ENCODE results near the gene TSFM.

Gene TSFM

GRCh38 chr12:57738661-57739237 is 43.8 kb upstream of the TSFM start, which contains the start of gene AGAP2 (continued):
- TF ChIP-seq SP3 (tag by site-specific recombination; IDR thresholded peaks at IDR 0.05): peak; percentile 62; the same call in 1 of the 2 replicates
- TF ChIP-seq, protein P1, sequence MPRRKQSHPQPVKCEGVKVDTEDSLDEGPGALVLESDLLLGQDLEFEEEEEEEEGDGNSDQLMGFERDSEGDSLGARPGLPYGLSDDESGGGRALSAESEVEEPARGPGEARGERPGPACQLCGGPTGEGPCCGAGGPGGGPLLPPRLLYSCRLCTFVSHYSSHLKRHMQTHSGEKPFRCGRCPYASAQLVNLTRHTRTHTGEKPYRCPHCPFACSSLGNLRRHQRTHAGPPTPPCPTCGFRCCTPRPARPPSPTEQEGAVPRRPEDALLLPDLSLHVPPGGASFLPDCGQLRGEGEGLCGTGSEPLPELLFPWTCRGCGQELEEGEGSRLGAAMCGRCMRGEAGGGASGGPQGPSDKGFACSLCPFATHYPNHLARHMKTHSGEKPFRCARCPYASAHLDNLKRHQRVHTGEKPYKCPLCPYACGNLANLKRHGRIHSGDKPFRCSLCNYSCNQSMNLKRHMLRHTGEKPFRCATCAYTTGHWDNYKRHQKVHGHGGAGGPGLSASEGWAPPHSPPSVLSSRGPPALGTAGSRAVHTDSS (tag by site-specific recombination; IDR thresholded peaks at IDR 0.05): no peak; the same call in 1 of the 2 replicates
- peak; percentile 56; the same call in 1 of the 2 replicates for TF ChIP-seq ZBTB7A (tag by site-specific recombination; IDR thresholded peaks at IDR 0.05; ENCODE audit: low read depth)
- no peak for TF ChIP-seq ZNF404 (tag by site-specific recombination; IDR thresholded peaks at IDR 0.05)
- TF ChIP-seq ZBTB48 (tag by site-specific recombination; IDR thresholded peaks at IDR 0.05): no peak
- peak; percentile 37; the same call in 1 of the 2 replicates for TF ChIP-seq ZNF558 (tag by site-specific recombination; IDR thresholded peaks at IDR 0.05)
- 0 out of 2 replicates have a peak, but pooled peaks have one; percentile 35 for TF ChIP-seq ZNF24 (tag by site-specific recombination; IDR thresholded peaks at IDR 0.05)
- peak; percentile 61 for TF ChIP-seq SP2 (tag by site-specific recombination; IDR thresholded peaks at IDR 0.05)
- TF ChIP-seq, protein P2, sequence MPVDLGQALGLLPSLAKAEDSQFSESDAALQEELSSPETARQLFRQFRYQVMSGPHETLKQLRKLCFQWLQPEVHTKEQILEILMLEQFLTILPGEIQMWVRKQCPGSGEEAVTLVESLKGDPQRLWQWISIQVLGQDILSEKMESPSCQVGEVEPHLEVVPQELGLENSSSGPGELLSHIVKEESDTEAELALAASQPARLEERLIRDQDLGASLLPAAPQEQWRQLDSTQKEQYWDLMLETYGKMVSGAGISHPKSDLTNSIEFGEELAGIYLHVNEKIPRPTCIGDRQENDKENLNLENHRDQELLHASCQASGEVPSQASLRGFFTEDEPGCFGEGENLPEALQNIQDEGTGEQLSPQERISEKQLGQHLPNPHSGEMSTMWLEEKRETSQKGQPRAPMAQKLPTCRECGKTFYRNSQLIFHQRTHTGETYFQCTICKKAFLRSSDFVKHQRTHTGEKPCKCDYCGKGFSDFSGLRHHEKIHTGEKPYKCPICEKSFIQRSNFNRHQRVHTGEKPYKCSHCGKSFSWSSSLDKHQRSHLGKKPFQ (tag by site-specific recombination; IDR thresholded peaks at IDR 0.05): no peak
- TF ChIP-seq, protein P3, sequence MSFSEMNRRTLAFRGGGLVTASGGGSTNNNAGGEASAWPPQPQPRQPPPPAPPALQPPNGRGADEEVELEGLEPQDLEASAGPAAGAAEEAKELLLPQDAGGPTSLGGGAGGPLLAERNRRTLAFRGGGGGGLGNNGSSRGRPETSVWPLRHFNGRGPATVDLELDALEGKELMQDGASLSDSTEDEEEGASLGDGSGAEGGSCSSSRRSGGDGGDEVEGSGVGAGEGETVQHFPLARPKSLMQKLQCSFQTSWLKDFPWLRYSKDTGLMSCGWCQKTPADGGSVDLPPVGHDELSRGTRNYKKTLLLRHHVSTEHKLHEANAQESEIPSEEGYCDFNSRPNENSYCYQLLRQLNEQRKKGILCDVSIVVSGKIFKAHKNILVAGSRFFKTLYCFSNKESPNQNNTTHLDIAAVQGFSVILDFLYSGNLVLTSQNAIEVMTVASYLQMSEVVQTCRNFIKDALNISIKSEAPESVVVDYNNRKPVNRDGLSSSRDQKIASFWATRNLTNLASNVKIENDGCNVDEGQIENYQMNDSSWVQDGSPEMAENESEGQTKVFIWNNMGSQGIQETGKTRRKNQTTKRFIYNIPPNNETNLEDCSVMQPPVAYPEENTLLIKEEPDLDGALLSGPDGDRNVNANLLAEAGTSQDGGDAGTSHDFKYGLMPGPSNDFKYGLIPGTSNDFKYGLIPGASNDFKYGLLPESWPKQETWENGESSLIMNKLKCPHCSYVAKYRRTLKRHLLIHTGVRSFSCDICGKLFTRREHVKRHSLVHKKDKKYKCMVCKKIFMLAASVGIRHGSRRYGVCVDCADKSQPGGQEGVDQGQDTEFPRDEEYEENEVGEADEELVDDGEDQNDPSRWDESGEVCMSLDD (tag by site-specific recombination; IDR thresholded peaks at IDR 0.05): peak; percentile 51
- no peak for TF ChIP-seq HOXA7 (CRISPR knock-in tag; IDR thresholded peaks at IDR 0.05; ENCODE audit: borderline replicate concordance)
- no peak for TF ChIP-seq ZNF747 (tag by site-specific recombination; IDR thresholded peaks at IDR 0.05)
- TF ChIP-seq, protein P4, sequence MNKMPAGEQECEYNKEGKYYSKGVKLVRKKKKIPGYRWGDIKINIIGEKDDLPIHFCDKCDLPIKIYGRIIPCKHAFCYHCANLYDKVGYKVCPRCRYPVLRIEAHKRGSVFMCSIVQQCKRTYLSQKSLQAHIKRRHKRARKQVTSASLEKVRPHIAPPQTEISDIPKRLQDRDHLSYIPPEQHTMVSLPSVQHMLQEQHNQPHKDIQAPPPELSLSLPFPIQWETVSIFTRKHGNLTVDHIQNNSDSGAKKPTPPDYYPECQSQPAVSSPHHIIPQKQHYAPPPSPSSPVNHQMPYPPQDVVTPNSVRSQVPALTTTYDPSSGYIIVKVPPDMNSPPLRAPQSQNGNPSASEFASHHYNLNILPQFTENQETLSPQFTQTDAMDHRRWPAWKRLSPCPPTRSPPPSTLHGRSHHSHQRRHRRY (tag by site-specific recombination; IDR thresholded peaks at IDR 0.05): no peak
- no peak for TF ChIP-seq ZNF623 (tag by site-specific recombination; IDR thresholded peaks at IDR 0.05)
- TF ChIP-seq PRDM1 (tag by site-specific recombination; IDR thresholded peaks at IDR 0.05): no peak
- TF ChIP-seq KLF10 (tag by site-specific recombination; IDR thresholded peaks at IDR 0.05): peak; percentile 41; the same call in 1 of the 2 replicates
- TF ChIP-seq KLF8 (tag by site-specific recombination; IDR thresholded peaks at IDR 0.05): peak; percentile 68
- TF ChIP-seq HOXC10 (CRISPR knock-in tag; IDR thresholded peaks at IDR 0.05): no peak
- peak; percentile 56; the same call in 1 of the 2 replicates for TF ChIP-seq ZSCAN30 (tag by site-specific recombination; IDR thresholded peaks at IDR 0.05)
- peak; percentile 20 for TF ChIP-seq ZBTB26 (tag by site-specific recombination; optimal IDR thresholded peaks at IDR 0.05)
- no peak for TF ChIP-seq ZNF416 (tag by site-specific recombination; IDR thresholded peaks at IDR 0.05)
- TF ChIP-seq ZBTB44 (tag by site-specific recombination; IDR thresholded peaks at IDR 0.05): 0 out of 2 replicates have a peak, but pooled peaks have one; percentile 57
- TF ChIP-seq ZNF76 (tag by site-specific recombination; IDR thresholded peaks at IDR 0.05; ENCODE audit: borderline replicate concordance, low read depth): peak; percentile 56; the same call in 1 of the 2 replicates
- TF ChIP-seq GFI1B (tag by site-specific recombination; IDR thresholded peaks at IDR 0.05): no peak
- TF ChIP-seq ZNF692 (tag by site-specific recombination; IDR thresholded peaks at IDR 0.05): 0 out of 2 replicates have a peak, but pooled peaks have one; percentile 65

All from HEK293 (cell line).